HG02610 (cell line): ENCODE data around the gene DCHS1.

Experiments used
- ATAC-seq: cut with Tn5 transposase; IDR thresholded peaks from one replicate; pipeline ENCODE4 v1.9.1; 2021; ENCODE audit warnings: mild to moderate bottlenecking, moderate library complexity; ENCODE audit not compliant: unreplicated experiment

Gene DCHS1

DNA sequence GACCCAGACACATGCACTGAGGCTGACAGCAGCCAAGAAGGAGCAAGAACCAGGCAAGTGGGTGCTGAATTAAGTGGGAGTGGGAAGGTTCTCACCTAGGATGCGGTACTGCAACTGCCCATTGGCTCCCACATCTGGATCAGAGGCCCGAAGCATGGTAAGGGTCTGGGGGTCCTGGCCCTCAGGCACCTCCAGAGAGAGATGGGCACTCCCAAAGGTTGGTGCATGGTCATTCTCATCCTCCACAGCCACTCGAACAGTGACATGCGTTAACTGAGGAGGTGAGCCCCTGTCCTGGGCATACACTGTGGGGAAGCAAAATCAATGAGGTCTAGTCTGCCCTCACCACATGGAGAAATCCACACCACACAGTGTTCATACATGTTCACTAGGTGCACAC is 27.1 kb downstream of the DCHS1 start:
- ATAC-seq = no peak

DNA sequence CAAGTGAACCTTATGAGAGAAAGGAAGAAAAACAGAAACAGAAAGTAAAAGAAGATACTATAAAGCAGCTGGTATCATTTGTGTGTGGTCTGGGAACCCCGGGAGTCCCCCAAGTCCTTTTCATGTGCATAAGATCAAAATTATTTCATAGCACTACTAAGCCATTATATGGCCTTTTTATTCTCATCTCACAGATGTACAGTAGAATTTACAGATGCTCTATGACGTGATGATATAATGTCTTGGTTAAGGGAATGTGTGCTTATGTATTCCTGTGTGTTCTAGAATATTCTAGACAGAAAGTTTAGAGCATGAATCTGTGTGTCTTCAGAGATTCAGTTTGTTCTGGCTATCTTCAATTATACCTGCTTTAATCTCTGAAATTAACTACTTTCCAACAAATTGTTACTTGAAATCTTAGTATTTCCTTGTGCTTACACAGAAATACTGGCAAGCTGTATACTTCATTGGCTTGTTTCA is 27.8 kb downstream of the DCHS1 start:
- peak; percentile 71 for ATAC-seq

DNA sequence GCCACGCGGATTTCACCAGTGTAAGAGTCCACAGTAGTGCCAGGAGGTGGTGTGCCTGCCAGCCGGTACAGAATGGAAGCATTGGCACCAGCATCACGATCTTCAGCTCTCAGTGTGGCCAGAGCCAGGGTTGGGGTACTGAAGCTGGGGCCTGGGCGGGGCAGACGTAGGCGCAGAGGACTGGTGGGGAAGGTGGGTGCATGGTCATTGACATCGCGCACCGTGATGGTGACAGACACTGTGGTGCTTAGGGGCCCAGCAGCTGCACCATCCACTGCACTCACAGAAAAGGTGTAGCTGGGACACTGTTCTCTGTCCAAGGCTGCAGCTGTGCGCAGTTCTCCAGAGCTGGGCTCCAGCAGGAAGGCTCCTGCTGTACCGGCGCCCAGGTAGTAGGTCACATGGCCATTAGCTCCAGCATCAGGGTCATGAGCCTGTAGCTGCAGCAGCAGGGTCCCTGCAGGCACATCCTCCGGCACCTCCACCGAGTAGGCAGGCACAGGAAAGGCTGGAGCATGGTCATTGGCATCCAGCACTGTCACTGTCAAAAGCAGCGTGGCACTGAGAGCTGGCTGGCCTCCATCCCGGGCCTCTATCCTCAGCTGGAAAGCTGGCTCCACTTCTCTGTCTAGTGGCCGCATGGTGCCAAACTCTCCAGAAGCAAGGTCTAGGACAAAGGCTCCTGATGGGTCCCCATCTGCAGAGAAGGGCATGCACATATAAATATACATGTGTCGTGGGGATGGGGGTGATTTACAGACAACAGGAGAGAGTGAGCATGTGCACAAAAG is 28.4 kb downstream of the DCHS1 start:
- ATAC-seq = no peak

DNA sequence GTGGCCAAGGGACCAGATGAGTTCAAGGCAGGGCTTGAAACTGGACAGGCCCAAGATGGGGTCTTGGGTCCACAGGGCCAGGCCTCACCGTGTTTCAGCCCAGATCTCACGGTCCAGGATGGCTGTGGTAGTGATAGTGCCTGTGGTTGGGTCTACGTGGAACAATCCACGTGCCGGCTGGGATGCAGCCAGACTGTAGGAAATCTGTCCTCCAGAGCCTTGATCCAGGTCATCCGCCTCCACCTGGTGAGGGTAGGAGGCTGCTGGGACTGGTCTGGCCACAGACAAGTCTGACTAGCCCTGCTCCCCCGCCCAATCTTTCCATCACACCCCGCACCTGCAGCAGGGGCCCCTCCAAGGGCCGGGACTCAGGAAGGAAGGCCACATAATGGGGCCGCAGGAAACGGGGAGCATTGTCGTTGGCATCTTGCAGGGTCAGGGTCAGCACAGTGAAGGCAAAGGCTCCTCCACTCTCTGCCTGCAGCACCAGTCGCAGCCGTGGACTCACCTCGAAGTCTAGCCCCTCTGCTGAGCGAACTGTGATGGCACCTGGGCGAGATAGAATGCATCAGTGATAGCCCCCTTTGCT is 29.7 kb downstream of the DCHS1 start:
- no peak for ATAC-seq

GRCh38 chr11:6625156-6625831 is 30.3 kb downstream of the DCHS1 start:
- ATAC-seq = no peak

DNA sequence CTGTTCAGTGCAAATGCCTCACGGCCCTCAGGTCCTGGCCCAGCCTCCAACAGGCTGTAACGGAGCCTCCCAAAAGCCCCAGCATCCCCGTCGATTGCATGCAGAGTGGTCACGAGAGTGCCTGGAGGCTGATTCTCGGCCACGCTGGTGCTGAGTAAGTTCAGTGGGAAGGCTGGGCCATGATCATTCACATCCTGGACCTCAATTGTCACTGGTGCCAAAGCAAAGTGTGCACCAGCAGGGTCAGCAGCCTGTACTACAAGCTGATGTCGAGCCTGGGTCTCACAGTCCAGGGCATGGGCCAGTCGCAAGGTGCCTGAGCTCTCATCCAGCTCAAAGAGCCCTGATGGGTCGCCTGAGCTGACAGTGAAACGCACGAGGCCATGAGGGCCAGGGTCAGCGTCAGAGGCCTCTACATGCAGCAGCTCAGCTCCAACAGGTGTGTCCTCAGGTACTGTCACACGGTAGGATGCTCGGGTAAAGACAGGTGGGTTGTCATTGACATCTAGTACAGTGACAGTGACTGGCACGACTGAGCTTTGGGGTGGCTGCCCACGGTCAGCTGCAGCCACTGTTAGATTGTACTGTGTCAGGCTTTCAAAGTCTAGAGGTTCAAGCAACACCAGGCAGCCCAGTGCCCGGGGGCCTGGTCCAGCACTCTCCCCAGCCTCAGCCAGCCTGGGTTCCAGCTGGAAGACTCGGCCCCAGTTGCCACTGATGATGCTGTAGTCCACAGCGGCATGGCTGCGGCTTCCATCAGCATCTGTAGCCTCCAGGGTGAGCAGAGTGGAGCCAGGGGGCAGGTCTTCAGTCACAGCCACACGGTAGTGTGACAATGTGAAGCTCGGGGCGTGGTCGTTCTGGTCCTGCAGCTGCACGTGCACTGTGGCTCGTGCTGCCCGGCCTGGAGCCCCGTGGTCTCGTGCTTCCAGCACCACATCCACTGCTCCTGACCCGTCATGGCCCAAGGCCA is 31.9 kb downstream of the DCHS1 start:
- no peak for ATAC-seq

DNA sequence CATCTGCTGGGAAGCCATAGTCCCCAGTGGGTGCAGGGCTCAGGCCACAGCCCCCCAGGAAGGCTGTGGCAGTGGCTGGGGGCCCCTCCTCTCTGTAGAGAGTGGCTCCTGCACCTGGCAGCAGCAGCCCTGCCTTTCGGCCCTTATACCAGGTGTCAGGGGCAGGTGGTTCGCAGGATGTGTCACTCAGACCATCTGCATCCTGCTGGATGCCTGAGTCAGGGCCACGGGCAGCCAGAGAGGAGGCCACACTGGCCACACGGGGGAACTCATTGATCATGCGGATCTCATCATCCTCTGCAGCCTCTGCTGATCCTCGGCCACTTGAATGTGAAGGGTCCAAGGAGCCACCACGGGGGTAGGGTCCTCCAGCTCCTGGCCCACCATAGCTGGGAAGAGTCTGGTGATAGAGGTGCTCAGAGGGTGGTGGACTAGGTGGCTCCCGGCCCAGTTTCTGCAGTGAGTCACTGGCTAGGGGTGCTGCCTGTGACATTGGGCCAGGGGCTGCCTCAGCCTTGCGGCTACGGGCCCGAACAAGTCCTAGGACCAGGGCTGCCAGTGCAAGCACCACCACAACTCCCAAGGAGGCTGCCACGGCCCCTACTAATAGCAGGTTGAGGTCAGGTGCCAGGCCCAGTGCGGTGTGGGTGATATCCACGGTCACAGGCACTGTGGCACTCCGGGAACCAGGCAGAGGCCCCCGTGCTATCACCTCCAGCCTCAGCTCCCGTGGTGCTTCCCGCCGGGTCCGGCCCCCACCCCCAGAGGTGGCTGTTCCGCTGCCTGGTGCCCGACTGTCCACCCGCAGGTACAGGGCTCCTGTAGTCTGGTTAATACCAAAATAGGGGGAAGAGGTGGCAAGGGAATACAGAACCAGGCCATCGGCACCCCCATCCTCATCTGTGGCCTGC is 33.1 kb downstream of the DCHS1 start:
- no peak for ATAC-seq

DNA sequence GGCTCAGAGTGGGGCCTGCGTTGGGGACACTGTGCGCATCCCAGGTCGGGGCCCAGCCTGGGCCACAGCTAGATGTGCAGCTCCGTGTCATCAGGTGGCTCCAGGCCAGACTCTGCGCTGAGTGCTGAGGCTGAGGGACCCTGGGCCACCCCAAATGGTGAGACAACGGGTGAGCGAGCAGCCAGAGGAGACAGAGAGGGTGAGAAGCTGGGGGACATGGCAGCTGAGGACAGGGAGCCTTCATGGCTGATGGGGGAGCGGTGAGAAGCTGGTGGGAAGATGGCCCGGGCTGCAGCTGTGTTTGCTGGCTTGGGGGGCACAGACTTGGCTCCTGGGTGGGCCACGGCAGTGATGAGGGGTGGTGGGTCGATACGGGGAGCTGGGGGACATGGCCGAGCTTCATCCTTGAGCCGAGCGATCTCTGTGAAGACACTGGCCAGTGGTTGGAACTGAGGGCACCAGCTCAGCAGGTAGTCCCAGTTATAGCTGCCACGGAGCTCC is 33.8 kb downstream of the DCHS1 start:
- no peak for ATAC-seq

- ATAC-seq = no peak
These were observed 35.0 kb downstream of the DCHS1 start for GRCh38 chr11:6620636-6621035.

DNA sequence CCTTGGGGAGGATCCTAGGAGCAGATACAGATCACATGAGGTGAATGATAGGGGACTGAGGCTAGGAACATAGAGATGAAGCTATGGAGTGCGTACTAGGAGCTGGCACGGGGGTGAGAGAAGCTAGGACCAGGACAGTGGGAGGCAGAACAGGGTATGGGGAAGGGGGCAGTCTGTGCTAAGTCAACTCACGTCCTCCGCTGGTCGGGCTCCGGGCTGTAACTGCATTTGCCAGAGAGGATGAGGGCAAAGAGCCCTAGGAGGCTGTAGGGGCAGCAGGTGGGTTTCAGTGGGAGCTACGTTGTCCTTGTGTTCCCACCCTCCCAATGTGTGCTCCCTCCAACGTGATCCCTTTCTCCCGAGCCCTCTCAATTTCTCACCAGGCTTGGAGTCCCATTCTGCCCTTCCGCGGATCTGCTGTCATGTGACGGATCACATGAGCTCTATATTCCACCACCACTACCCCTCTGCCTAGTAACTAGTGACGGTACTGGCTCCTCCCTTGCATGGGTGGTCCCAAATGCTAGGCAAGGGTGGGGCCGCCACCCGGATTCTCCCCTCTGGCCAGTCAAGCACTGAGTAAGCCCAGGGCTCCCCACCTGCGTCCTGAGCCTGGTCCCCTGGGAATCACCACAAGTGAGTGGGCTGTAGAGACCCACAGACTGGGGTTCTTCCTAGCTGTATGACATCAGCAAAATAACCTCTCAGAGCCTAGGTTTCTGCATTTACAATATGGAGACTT is 36.4 kb downstream of the DCHS1 start, which contains the start of gene TPP1:
TPP1 (minus strand) TSS at position 419 of the 742 bp plus-strand sequence; CDS start at position 397, 22 bp downstream.
- ATAC-seq = peak; percentile 96

- ATAC-seq = peak; percentile 35
These were observed 37.2 kb downstream of the DCHS1 start for GRCh38 chr11:6618117-6619003.

DNA sequence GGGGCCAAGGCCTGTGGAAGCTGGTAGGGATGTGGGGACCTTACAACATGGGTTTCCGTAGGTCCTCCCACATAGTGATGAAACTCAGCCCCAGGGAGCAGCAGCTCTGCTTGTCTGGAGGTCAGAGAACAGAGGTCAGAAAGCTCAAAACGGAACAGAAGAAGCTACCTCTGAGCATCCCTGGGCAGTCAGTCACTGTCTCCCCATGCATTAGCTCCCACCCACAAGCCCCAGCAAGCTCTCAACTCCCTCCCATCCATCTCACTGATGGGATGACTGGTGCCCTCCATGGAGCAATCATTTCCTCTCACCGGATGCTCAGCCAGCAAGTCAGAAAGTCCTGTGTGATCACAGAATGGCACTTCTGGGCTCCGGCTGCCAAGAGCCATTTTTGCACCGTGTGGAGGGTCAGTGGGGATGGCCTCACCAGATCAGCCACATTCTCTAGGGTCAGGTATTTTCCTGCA is 38.3 kb downstream of the DCHS1 start:
- no peak for ATAC-seq

DNA sequence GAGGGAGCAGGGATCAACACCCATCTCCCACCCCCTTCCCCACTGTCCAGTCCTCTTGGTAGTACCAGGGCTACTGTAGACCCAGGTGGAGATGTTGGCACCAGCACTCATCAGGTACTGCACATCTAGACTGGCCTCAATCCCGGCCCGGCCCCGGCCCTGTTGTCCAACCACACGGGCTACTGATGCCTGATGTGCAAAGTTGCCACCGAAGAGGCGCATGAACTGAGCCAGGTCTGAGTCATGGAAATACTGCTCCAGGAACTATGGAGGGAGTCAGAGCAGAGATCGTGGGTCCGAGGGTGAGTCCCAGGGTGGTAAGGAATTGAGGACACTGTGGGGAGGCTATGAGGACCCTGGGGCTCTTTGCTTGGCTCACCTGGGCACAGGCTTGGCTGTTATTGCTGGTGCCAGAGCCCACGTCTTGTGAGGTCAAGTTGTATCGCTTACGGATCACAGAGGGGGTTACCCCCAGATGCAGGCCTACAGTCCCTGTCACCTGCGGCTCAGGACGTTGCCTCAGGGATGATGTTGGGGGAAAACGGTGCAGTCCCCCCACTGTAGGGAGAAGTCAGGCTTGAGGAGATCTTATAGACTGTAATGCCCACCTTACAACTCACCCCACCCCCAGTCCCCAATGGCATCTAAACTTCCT is 38.9 kb downstream of the DCHS1 start:
- ATAC-seq = no peak

- no peak for ATAC-seq
These were observed 39.6 kb downstream of the DCHS1 start for GRCh38 chr11:6615882-6616585.

- ATAC-seq = no peak
These were observed 40.6 kb downstream of the DCHS1 start for GRCh38 chr11:6615046-6615445.

DNA sequence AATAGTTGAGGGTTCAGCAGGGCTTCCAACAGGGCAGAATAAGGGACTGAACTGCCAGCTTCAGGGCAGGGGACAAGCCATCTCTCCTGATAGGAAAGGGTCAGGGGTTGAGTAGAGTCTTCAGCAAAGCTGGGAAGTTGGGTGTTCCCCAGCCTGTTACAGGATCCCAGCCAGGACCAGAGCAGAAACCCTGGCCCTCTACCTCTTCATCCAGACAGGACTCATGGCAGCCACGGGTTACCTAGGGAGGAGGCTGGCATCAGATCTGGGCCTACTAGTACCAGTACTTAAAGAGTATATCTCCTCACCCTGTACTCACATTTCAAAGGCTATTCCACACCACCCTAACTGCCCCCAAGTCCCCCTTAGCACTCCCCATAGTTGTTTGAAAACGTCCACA is 41.2 kb downstream of the DCHS1 start:
- no peak for ATAC-seq
